ENCODE results near the gene LDLRAD4.

LDLRAD4 gene

GRCh38 chr18:13626544-13626908 lies 408.0 kb downstream of the LDLRAD4 start:
- Histone ChIP-seq H3K79me2 (ENCODE audit: insufficient read depth, low read length) (peaks cover 97% of the 10 kb centered on the region), H3K27me3 (ENCODE audit: insufficient read depth, low read length, poor library complexity) (no peaks in the 10 kb centered on the region), H3K9ac (ENCODE audit: low read depth, low read length) (no peak overlapping the region), H3K4me1 (ENCODE audit: insufficient read depth, low read length) (peaks cover 7% of the 10 kb centered on the region; the same call in 1 of the 2 replicates), H3K9me3 (ENCODE audit: insufficient read depth, low read length, severe bottlenecking) (peaks cover 8% of the 10 kb centered on the region), H3K4me2 (ENCODE audit: insufficient read depth, low read length) (no peak overlapping the region), H3K4me3 (ENCODE audit: low read depth in 1 of 2, low read length in 2 of 2) (no peak overlapping the region), H3K27ac (ENCODE audit: low read length) (peak overlapping the region; percentile 18; the same call in 1 of the 2 replicates), H3K36me3 (ENCODE audit: insufficient read depth, low read length) (peaks cover 96% of the 10 kb centered on the region), H4K20me1 (ENCODE audit: insufficient read depth, low read length) (peaks cover 71% of the 10 kb centered on the region), H2AFZ (ENCODE audit: low read depth, low read length) (no peak overlapping the region)
- no peak for DNase-seq
- no peak for TF ChIP-seq EZH2 (IDR thresholded peaks at IDR 0.05; ENCODE audit: borderline replicate concordance, low read depth, low read length, severe bottlenecking)
- no peak for TF ChIP-seq CTCF (IDR thresholded peaks at IDR 0.05; ENCODE audit: borderline replicate concordance, extremely low read depth, low read length, poor library complexity, severe bottlenecking)
- no peak for ATAC-seq (ENCODE audit: insufficient read depth, low read depth)

- Histone ChIP-seq H3K79me2 (ENCODE audit: insufficient read depth, low read length) (peaks cover 97% of the 10 kb centered on the region), H3K9me3 (ENCODE audit: insufficient read depth, low read length, severe bottlenecking) (peaks cover 16% of the 10 kb centered on the region), H2AFZ (ENCODE audit: low read depth, low read length) (no peak overlapping the region), H3K36me3 (ENCODE audit: insufficient read depth, low read length) (peaks cover 95% of the 10 kb centered on the region), H3K4me2 (ENCODE audit: insufficient read depth, low read length) (no peak overlapping the region), H4K20me1 (ENCODE audit: insufficient read depth, low read length) (peaks cover 68% of the 10 kb centered on the region), H3K9ac (ENCODE audit: low read depth, low read length) (no peak overlapping the region), H3K4me1 (ENCODE audit: insufficient read depth, low read length) (0 out of 2 replicates have a peak, but pooled peaks cover 4% of the 10 kb centered on the region), H3K27me3 (ENCODE audit: insufficient read depth, low read length, poor library complexity) (no peaks in the 10 kb centered on the region), H3K4me3 (ENCODE audit: low read depth in 1 of 2, low read length in 2 of 2) (no peak overlapping the region), H3K27ac (ENCODE audit: low read length) (peak overlapping the region; percentile 37)
- TF ChIP-seq CTCF (IDR thresholded peaks at IDR 0.05; ENCODE audit: borderline replicate concordance, extremely low read depth, low read length, poor library complexity, severe bottlenecking) (no peak), EZH2 (IDR thresholded peaks at IDR 0.05; ENCODE audit: borderline replicate concordance, low read depth, low read length, severe bottlenecking) (no peak)
- ATAC-seq (ENCODE audit: insufficient read depth, low read depth) (no peak), DNase-seq (peak; percentile 3)
Observed at GRCh38 chr18:13627639-13628038, 409.1 kb downstream of the LDLRAD4 start.

- no peak for TF ChIP-seq CTCF (IDR thresholded peaks at IDR 0.05; ENCODE audit: borderline replicate concordance, extremely low read depth, low read length, poor library complexity, severe bottlenecking)
- no peak for TF ChIP-seq EZH2 (IDR thresholded peaks at IDR 0.05; ENCODE audit: borderline replicate concordance, low read depth, low read length, severe bottlenecking)
- DNase-seq: no peak
- Histone ChIP-seq H3K27ac (ENCODE audit: low read length) (0 out of 2 replicates have a peak overlapping the region, but pooled peaks have one; percentile 15), H4K20me1 (ENCODE audit: insufficient read depth, low read length) (peaks cover 68% of the 10 kb centered on the region), H3K9me3 (ENCODE audit: insufficient read depth, low read length, severe bottlenecking) (peaks cover 18% of the 10 kb centered on the region), H3K9ac (ENCODE audit: low read depth, low read length) (no peak overlapping the region), H3K4me1 (ENCODE audit: insufficient read depth, low read length) (0 out of 2 replicates have a peak, but pooled peaks cover 4% of the 10 kb centered on the region), H3K27me3 (ENCODE audit: insufficient read depth, low read length, poor library complexity) (no peaks in the 10 kb centered on the region), H2AFZ (ENCODE audit: low read depth, low read length) (no peak overlapping the region), H3K36me3 (ENCODE audit: insufficient read depth, low read length) (peaks cover 95% of the 10 kb centered on the region), H3K4me2 (ENCODE audit: insufficient read depth, low read length) (no peak overlapping the region), H3K4me3 (ENCODE audit: low read depth in 1 of 2, low read length in 2 of 2) (no peak overlapping the region), H3K79me2 (ENCODE audit: insufficient read depth, low read length) (peaks cover 97% of the 10 kb centered on the region)
- no peak for ATAC-seq (ENCODE audit: insufficient read depth, low read depth)
Observed at GRCh38 chr18:13628211-13628610, 409.7 kb downstream of the LDLRAD4 start.

All from DND-41 (cell line).